Breast epithelium (tissue), 4 donors: ENCODE data around the gene ACACA. TPM values are rescaled to one million over a fixed set of nuclear protein-coding genes. Genes with fewer than 3 reads are reported as not detected.
"Not testable (repeated sequence)": the region's sequence is repeated elsewhere in the genome, so short reads cannot be mapped to it uniquely, and the experiment has no call there.

Experiments
- DNase-seq, 2 donors: peaks; one replicate each; pipeline ENCODE4 v3.0.0-alpha.2; 2019; ENCODE audit warnings: low spot score in 2 of 2
- H3K27ac ChIP-seq, 2 donors: fragments of 200-600 bp; sonication (generic) in 1 of 2; one replicate each; pipeline ENCODE4 v1.5.1; 2016 to 2019; ENCODE audit warnings: mild to moderate bottlenecking in 1 of 2
- H3K27me3 ChIP-seq, 2 donors: fragments of 200-600 bp; sonication (generic) in 1 of 2; one replicate each; pipeline versions ENCODE4 v1.5.1 to v1.6.0; 2017 to 2019; ENCODE audit warnings: control low read depth in 1 of 2, mild to moderate bottlenecking in 1 of 2
- H3K36me3 ChIP-seq: fragments of 200-600 bp; one replicate; pipeline ENCODE4 v1.5.1; 2019
- H3K4me1 ChIP-seq, 2 donors: fragments of 200-600 bp; sonication (generic); one replicate each; pipeline ENCODE4 v1.5.1; 2016 to 2019; ENCODE audit warnings: control low read depth in 1 of 2
- H3K4me3 ChIP-seq, 3 donors: fragments of 200-600 bp; sonication (generic); 1 replicate in 2 of 3; 2 replicates in 1 of 3; pipeline ENCODE4 v1.5.1; 2016 to 2019; ENCODE audit warnings: mild to moderate bottlenecking in 3 of 3, moderate library complexity in 2 of 3
- H3K9me3 ChIP-seq, 2 donors: fragments of 200-600 bp; sonication (generic) in 1 of 2; one replicate each; pipeline ENCODE4 v1.5.1; 2016 to 2019; ENCODE audit warnings: control low read depth in 1 of 2
- CTCF ChIP-seq, 3 donors: fragments of 450-650 bp; IDR thresholded peaks; one replicate each; pipeline ENCODE4 v1.5.1; 2016 to 2017; ENCODE audit warnings: antibody characterized with exemption in 3 of 3, mild to moderate bottlenecking in 3 of 3, moderate library complexity in 3 of 3
- POLR2A ChIP-seq: fragments of 450-650 bp; IDR thresholded peaks from one replicate; pipeline ENCODE4 v1.6.1; 2016; ENCODE audit warnings: antibody characterized with exemption, mild to moderate bottlenecking, moderate library complexity
- POLR2AphosphoS5 ChIP-seq, 3 donors: sonication (generic); formaldehyde crosslinking; IDR thresholded peaks; one replicate each; pipeline ENCODE4 v1.6.1; 2017; ENCODE audit warnings: antibody characterized with exemption in 3 of 3
- intact Hi-C: fragments of 100-400 bp; cut with DNase I; formaldehyde crosslinking; loops from one replicate; pipeline ENCODE4 v1.15.1; 2023; ENCODE audit warnings: low total_unique reads
- total RNA-seq, 3 donors: library from RNA; depleted of rRNA; stranded (reverse); fragments of >200 nt; gene quantifications; one replicate each; pipeline ENCODE4 v1.1.0, GENCODE V29; 2016

ACACA gene
- total RNA-seq, 3 donors from 2014 or later = 32.8 to 46.5 (median 36.1) TPM

GRCh38 chr17:37405955-37406634 lies 541 bp downstream of the ACACA start:
- H3K36me3 ChIP-seq = no peaks in the 10 kb centered on the region
- H3K9me3 ChIP-seq = no peaks in the 10 kb centered on the region
- H3K4me1 ChIP-seq = no peaks in the 10 kb centered on the region
- no peak for DNase-seq
- peak overlapping the region; percentile 93 to 99 for H3K27ac ChIP-seq
- peak overlapping the region; percentile 64 to 97 (median 79) for H3K4me3 ChIP-seq
- no peaks in the 10 kb centered on the region for H3K27me3 ChIP-seq
- intact Hi-C loops = no loop called here
- no peak for TF ChIP-seq POLR2AphosphoS5 (IDR thresholded peaks at IDR 0.05)
- no peak for TF ChIP-seq POLR2A
- no peak for TF ChIP-seq CTCF (IDR thresholded peaks at IDR 0.05)

- H3K36me3 ChIP-seq, H3K27ac ChIP-seq, DNase-seq, H3K4me1 ChIP-seq, H3K9me3 ChIP-seq, intact Hi-C loops, H3K27me3 ChIP-seq: not testable (repeated sequence)
- peak overlapping the region; percentile 64 to 97 (median 79) for H3K4me3 ChIP-seq
Observed at GRCh38 chr17:37405522-37405921, 1.1 kb downstream of the ACACA start.

- Histone ChIP-seq H3K4me3 (no peak overlapping the region), H3K4me1 (no peaks in the 10 kb centered on the region), H3K9me3 (no peaks in the 10 kb centered on the region), H3K27me3 (no peaks in the 10 kb centered on the region), H3K27ac (no peak overlapping the region), H3K36me3 (no peaks in the 10 kb centered on the region)
- TF ChIP-seq POLR2AphosphoS5 (IDR thresholded peaks at IDR 0.05) (no peak), POLR2A (no peak), CTCF (IDR thresholded peaks at IDR 0.05) (no peak)
- no peak for DNase-seq
- intact Hi-C loops = no loop called here
Observed at GRCh38 chr17:37400505-37400904, 6.1 kb downstream of the ACACA start.

- Histone ChIP-seq H3K27me3 (no peaks in the 10 kb centered on the region), H3K4me3 (no peak overlapping the region), H3K4me1 (no peaks in the 10 kb centered on the region), H3K27ac (no peak overlapping the region), H3K36me3 (no peaks in the 10 kb centered on the region), H3K9me3 (no peaks in the 10 kb centered on the region)
- no peak for DNase-seq
- intact Hi-C loops = no loop called here
- TF ChIP-seq POLR2AphosphoS5 (IDR thresholded peaks at IDR 0.05) (no peak), POLR2A (no peak), CTCF (IDR thresholded peaks at IDR 0.05) (no peak)
Observed at GRCh38 chr17:37399265-37399803, 7.3 kb downstream of the ACACA start.

GRCh38 chr17:37393352-37393751 lies 13.3 kb downstream of the ACACA start:
- DNase-seq = no peak
- Histone ChIP-seq H3K9me3 (no peaks in the 10 kb centered on the region), H3K36me3 (no peaks in the 10 kb centered on the region), H3K27ac (no peak overlapping the region), H3K4me3 (no peak overlapping the region), H3K4me1 (no peaks in the 10 kb centered on the region), H3K27me3 (no peaks in the 10 kb centered on the region)
- intact Hi-C loops = no loop called here
- no peak for TF ChIP-seq CTCF (IDR thresholded peaks at IDR 0.05)
- no peak for TF ChIP-seq POLR2AphosphoS5 (IDR thresholded peaks at IDR 0.05)
- TF ChIP-seq POLR2A = no peak
